HG02938 (cell line): ENCODE data around the gene MCC.

ENCODE experiments used
- ATAC-seq: cut with Tn5 transposase; IDR thresholded peaks from one replicate; pipeline ENCODE4 v1.9.1; 2021; ENCODE audit warnings: mild to moderate bottlenecking, moderate library complexity; ENCODE audit not compliant: unreplicated experiment

The MCC gene

DNA sequence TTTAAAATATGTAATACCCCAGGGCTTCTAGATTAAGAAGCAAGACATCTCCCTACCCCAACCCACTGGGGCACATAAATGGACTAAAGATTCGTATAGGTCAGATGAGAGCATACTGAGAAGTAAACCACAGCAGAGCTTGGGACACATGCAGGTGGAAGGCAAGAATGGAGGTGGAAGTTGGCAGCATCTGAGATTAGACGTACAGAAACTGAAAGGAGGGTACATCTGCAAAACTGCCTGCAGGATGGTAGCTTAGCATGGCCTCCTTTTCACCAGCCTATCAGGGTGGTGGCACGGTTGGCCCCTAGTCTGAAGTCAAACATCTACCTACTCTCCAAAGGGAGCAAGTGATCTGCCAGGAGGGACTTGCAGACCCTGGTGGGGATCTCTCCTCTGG is 235.2 kb downstream of the MCC start:
- ATAC-seq: no peak

DNA sequence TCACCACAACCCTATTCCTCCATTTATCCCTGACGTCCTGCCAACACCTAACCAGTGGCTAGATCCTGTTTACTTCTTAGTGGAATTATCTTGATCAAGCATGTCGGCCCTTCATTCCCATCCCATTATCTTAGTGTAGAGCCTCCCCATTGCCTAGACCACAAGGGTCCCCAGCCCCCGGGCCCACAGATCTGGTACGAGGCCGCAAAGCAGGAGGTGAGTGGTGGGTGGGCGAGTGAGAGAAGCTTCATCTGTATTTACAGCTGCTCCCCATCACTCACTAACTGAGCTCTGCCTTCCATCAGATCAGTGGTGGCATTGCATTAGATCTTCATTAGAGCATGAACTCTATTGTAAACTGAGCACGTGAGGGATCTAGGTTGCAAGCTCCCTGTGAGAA is 236.2 kb downstream of the MCC start:
- ATAC-seq: no peak

DNA sequence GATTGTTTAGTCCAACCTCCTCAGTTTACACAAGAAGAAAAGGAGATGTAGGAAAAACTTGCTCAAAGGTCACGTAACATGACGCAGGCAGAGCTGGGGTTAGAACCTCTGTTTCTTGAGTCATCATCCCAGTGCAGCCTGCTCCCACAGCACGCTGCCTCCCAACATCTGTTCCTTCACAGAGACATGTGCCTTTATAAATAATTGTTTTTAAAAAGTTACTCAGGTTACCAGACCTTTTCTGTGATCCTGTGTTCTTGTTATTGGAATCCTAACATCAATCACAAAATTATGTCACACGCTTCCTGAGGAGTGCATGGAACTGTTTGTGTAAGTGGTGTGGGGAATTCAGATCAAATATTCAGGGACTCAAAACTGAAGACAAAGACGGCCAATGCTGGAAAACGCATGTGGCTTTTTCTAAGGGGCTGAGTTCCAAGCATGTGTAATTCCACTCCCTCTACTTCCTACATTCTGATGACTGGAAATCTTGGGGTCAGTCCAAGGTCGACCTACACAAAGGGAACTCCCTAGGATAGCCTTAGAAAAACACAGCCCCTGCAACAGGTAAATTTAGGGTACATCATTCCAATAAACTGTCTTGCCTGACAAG is 237.8 kb downstream of the MCC start:
- ATAC-seq: no peak

DNA sequence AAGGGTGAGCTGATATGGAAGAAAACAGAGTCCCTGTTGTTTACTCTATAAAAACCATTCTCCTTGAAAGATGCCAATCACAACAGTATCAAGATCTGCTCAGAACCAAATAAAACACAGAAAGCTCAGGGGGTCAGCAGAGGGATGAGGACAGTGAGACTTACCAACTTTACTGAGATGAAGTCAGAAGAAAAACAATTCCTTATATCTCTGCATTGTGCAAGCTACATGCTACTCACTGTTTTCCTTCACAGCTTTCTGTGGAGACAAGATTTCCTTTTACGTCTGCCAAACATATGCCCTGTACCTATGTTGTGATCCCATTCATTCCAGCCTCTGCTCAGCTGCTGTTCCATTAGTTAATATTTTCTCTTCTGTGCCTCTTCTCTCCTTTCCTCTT is 239.0 kb downstream of the MCC start:
- ATAC-seq: no peak

DNA sequence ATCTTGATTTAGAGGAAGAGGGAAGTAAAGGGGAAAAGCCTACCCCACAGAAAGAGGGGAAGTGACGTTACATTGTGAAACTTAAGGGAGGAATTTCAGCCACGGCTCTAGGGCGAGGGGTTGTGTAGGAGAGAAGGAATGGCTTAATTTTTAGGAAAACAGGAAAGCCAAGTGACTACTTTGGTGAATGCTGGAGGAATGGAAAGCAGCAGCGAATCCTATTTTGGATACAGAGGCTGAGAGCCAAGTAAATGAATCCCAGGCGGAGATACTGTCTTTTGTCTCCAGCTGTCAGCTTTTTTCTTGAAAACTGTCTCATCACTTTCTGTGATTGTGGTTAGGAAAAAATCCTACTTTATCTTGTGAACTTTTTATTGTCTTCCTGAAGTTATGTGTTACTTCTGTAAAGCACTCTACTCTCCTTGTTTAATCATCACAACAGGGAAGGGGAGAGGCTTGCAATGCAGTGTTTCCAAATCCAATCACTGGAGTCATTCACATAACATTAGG is 241.8 kb downstream of the MCC start:
- no peak for ATAC-seq

DNA sequence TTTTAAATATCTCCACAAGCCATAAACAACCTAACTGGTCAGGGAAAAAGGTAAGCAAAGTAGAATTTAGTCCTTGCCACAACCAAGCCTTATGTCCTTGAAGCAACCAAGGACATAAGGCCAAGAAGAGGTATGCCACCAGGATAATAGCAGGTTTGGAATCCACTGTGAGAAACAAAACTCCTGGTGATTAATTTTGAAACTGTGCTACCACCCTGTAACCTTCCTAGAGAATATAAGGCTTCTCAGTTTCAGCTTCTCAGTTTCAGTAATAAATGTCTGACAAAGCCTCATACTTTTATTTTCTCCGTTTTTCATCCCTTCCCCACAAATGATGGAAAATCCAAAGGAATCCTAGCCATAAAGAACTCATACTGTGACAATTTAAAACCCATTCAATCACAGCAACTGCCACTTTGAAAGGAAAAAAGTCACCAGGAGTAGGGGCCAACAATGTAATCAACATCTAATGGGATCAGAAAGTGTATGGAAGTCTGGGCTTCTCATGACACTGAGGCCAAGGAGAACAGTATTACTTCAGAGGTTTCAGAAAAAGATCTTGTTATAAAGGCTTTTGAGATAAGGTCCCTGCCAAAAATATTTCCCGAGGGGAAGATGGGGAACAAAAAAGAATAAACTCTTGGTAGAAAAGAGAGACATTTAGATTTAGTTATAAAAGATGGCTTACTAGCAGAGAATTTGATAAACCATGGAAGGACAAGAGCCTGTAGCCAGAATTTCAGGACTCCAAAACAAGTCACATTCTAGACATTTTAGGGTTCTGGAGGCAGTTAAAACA is 242.6 kb downstream of the MCC start:
- no peak for ATAC-seq

DNA sequence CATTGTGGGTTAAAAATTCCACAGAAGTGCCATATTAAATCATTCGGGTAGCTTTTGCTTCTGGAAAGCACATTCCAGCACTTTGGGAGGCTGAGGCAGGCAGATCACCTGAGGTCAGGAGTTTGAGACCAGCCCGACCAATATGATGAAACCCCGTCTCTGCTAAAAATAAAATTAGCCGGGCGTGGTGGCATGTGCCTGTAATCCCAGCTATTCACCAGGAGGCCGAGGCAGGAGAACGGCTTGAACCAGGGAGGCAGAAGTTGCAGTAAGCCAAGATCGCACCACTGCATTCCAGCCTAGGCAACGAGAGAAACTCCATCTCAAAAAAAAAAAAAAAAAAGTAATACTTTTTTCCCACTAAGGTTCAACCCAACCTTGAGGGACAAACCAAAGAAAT is 243.3 kb downstream of the MCC start:
- no peak for ATAC-seq

DNA sequence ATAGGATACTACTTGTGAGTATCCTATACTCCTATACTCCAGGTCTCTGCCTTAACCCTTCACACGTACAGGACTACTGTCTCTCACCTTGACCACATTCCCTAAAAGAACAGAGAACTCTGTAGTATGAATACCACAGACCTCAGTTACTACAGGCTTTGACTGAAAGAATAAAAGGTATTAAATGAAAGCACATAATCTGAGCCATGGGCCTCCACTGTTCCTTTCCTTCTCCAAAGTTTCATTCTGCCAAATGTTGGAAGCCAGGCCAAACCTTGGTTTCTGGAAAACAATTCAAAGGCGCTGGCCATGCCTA is 244.9 kb downstream of the MCC start:
- ATAC-seq: no peak

DNA sequence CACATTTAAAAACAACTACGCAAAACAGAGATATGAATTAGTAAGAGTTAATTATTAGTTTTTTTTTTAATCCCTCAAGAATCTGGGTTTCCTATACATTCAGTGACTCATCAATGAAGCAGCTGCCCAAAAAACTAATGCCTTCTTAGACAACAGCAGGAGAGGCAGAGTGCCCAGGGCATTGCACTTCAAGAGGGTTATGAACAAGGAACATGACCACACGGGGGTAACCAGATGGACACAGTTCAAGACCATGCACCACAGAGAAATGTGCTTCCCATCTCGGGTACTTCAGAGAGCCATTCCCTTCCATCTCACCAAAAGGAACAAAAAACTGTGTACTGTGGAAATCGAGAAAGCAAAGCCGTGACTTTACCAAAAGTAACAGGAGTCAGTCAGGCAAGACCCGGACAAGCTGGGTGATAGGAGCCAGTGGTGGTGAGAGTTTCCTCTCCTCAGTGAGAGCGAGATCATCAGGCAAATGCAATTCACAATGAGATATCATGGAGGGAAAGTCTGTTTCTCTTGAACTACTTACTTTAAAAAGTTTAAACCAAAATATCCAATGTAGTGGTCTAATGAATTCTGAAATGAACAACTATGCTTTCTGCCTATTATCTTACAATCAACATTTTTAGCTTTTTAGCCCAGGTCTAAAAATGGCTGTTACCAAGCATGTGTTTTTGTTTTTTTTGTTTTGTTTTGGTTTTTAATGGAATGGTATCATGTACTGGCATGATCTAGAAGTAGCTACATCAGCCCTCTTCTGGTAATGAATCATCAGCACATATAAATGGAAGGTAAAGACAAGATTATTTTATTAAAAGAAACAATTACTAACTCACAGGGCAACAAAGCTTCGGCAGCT is 245.5 kb downstream of the MCC start:
- no peak for ATAC-seq

DNA sequence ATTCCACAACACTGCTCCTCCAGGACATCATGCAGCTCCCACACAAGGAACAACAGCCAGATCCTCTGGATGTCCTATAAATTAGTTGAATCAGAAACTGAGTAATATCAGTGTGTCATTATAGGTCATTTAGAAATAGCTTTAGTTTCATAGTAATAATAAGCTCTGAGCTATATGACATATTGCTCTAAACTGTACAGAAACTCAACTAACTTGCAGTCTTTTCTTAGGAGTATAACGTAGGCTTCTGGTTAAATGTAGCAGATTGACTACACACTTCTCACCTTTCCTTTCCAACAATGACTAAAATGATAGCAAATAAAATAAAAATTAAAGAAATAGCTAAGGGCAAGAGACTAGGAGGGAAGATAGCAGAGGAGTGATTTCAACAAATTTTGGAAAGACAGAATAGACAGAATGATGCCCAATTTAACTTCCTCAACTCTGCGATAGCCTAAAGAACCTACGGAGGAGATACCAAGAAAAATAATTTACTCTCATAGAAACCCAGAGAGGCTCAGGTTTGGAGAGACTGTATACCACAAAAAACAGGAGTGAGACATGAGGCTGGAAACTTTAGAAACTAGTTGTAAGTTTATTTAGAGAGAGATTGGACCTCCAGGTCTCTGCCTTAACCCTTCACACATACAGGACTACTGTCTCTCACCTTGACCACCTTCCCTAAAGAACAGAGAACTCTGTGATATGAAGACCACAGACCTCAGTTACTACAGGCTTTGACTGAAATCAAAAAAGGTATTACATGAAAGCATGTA is 247.1 kb downstream of the MCC start:
- ATAC-seq: no peak

DNA sequence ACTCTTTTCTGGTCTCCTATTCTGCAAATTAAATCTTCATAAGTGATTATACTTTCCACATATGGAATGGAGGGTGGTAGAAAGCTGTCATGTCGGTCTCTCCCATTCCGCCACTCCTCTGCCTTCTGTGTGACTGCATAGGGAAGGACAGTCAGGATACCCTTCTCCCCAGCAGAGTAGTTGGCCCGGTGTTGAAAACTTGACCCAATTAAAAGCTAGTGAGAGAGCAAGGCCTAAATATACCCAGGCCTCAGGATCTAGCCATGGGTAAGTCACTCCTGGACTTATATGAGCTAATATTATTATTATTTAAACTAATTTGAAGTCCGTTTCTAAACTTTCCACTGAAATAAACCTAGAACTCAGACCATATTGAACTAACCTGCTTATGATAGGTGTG is 248.2 kb downstream of the MCC start:
- no peak for ATAC-seq

DNA sequence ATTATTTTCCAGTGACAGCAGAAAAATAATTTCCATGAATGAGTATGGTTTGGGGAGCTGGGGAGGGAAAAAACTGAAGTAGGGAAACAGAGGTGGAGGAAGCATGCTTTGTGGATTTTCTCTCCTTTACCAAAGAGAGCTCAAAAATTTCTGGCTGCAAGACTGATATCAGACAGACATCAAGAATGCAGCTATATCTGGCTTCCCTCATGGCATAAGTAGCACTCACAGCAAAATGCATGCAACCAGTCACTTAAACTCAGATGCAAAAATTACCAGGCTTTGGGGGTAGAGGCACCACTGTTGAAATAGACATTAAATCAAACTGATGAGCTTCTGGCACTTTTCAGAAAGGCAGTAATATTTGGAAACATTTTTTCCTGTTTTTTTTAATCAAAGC is 250.4 kb downstream of the MCC start:
- no peak for ATAC-seq

DNA sequence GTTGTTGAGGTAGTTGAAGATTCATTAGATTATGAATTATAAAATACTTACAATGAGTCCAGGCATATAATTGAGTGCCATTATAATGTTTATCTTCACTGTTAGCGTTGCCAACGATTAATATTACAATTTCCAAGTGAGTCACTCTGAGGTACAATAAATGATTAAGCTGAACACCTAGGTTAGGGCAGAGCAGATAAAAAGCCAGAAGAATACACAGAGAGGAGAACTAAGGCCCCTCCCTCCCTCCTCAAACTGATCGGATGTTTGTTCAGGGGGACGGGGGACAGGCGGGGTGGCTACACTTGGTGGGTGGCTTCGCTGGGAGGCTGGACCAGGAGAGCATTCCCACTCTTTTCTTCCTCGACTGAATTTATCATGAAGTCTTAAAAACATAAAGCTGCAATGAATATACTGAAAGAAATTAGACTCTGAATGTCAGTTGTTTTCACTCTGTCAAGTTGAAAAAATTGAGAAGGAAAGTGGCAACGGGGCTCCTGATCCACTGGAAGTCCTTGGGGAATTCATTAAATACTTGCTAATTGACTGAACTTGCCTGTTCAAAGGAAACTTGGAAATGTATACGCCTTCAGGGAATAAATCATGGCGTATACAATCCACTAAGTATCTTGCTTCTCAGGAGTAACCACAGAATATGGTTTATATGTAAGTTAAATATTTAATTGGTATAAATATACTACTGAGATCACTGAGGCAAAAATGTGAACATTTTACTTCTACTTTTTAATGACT is 251.5 kb downstream of the MCC start:
- no peak for ATAC-seq

DNA sequence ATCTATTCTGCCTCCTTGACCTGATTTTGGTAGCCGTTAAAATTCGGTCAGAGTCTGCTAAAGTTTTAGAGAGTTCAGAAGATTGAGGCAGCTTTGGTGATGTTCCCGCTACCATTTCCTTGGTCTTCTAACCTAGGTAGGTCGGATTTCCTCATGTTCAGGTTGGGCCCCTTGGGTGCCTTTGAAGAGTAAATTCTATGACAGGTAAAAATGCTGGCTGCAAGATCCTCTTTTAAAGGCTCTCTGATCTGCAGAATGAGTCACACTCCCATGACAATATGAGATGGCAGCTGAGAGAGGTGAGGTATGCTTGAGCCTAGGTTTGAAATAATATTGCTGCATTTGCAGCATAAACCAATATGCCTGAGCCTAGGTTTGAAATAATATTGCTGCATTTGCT is 252.4 kb downstream of the MCC start:
- no peak for ATAC-seq

DNA sequence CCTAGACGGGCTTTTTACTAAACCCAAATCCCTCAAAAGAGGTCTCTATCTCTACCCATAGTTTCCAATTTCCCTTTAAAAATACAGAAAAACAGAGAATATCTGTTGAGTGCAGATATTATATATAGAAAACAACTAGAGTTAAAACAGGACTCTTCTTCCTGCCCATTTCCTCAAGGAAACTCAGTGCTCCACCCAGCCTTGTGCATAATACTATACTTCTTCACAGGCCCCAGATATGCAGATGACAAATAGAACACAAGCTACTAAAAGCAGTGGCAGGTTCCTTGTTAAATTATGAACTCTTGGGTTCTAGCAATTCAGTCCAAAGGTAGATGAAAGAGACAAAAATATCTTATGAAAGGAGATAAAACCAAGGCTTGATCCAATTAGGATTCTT is 253.7 kb downstream of the MCC start:
- ATAC-seq: no peak

DNA sequence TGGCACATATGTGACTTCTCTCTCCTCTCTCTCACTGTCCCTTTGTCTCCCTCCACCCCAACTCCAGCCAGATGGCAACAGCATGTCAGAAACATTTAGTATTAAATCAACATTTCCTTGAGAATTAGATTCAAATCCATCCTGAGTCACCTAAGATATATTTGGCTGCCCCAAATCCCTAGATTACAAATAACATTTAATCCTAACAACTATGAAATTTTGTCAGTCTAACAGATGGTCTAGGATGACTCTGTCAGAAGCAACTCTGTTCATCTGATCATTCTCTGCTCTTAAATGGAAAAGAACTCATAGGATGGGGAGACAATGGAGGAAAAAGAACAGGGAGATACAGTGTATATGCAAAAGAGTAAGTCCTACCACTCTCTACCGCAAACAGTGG is 254.6 kb downstream of the MCC start:
- ATAC-seq: no peak

DNA sequence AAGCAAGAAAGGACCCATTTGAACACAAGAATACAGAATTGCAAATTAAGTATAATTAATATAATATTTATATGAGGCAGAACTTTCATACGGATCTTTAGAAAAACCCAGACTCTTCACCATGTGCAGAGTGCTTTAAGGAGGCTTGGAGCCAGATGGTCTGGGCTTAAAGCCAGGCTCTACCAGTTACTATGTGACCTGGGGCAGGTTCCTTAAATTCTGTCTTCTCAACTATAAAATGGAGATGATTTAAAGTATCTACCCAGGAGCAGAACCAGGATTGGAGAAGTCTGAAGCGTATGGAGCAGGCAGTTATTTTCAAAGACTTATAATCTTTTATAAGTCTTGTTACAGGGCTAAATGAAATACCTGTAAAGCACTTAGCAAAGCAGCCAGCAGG is 255.6 kb downstream of the MCC start:
- ATAC-seq: no peak

DNA sequence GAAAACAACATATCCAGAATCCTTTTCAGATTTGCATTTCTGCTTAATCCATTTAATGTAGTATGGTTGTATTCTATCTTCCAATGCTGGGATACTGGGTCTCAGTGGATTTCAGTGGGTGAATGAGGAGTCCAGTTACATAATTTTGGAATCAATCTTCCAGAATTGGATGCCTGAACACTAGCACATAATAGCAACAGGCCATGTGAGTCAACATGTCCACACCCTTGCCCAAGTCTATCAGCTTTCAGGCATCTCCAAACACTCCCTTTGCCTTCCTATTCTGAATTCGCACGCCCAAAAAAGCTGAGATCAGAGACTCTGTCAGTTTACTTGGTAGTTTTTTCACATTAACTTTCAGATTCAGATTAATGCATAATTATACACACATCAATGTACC is 256.0 kb downstream of the MCC start:
- ATAC-seq: no peak

DNA sequence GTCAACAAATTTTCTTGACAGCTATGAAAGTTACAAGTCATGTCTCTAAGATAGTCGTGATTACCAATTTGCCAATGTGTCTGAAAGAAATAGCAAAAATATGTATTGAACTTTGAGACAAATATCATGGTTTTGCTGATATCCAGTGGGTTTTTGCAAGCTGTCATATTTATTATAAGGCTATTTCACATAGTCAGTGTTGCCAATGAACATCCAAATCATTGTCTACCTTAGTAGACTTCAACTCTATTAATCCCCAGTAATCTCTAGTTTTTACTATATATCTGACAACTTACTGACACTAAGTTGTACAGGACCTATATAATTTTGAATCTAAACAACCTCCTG is 256.6 kb downstream of the MCC start:
- ATAC-seq: no peak
